Endodermal cell (in vitro differentiated cells): ENCODE measurements around the gene PPIC. TPM values are rescaled to one million over a fixed set of nuclear protein-coding genes. Genes with fewer than 3 reads are reported as not detected.

Experiments used
- DNase-seq: peaks from one replicate; pipeline ENCODE4 v3.0.0-alpha.2; 2017
- H3K27ac ChIP-seq: 2 replicates; pipeline ENCODE4 v1.5.1; 2013; ENCODE audit warnings: mild to moderate bottlenecking, low read depth, low read length, moderate library complexity
- H3K27me3 ChIP-seq: 2 replicates; pipeline ENCODE4 v1.6.1; 2013; ENCODE audit warnings: mild to moderate bottlenecking, low read length, moderate library complexity; ENCODE audit not compliant: insufficient read depth, control insufficient read depth, poor library complexity, severe bottlenecking
- H3K36me3 ChIP-seq: 2 replicates; pipeline ENCODE4 v1.7.0; 2013; ENCODE audit warnings: mild to moderate bottlenecking, low read length, moderate library complexity; ENCODE audit not compliant: control insufficient read depth, insufficient read depth
- H3K4me1 ChIP-seq: one replicate; pipeline ENCODE4 v1.7.0; 2013; ENCODE audit warnings: low read length; ENCODE audit not compliant: control insufficient read depth, insufficient read depth
- H3K4me3 ChIP-seq: 2 replicates; pipeline ENCODE4 v1.5.1; 2013; ENCODE audit warnings: mild to moderate bottlenecking, low read length, moderate library complexity
- H3K9ac ChIP-seq: 2 replicates; pipeline ENCODE4 v1.6.1; 2013; ENCODE audit warnings: mild to moderate bottlenecking, low read length, moderate library complexity; ENCODE audit not compliant: poor library complexity, severe bottlenecking; ENCODE audit errors: extremely low read depth
- H3K9me3 ChIP-seq: 2 replicates; pipeline ENCODE4 v1.6.1; 2013; ENCODE audit warnings: mild to moderate bottlenecking, low read length, moderate library complexity; ENCODE audit not compliant: control insufficient read depth
- H3K27ac Mint-ChIP-seq: 2 replicates; pipeline ENCODE4 v1.8.0; 2020; ENCODE audit warnings: mixed read lengths
- H3K27me3 Mint-ChIP-seq: 2 replicates; pipeline ENCODE4 v1.8.0; 2021; ENCODE audit warnings: mild to moderate bottlenecking, mixed read lengths; ENCODE audit not compliant: insufficient read depth
- H3K36me3 Mint-ChIP-seq: 2 replicates; pipeline ENCODE4 v1.8.0; 2020; ENCODE audit warnings: low read depth, mixed read lengths
- H3K4me1 Mint-ChIP-seq: 2 replicates; pipeline ENCODE4 v1.8.0; 2020; ENCODE audit warnings: mixed read lengths
- H3K4me3 Mint-ChIP-seq: 2 replicates; pipeline ENCODE4 v1.8.0; 2020; ENCODE audit warnings: mild to moderate bottlenecking, moderate library complexity, mixed read lengths
- H3K9me3 Mint-ChIP-seq: 2 replicates; pipeline ENCODE4 v1.8.0; 2020; ENCODE audit warnings: mild to moderate bottlenecking, mixed read lengths
- CTCF ChIP-seq: fragments of 200-600 bp; sonication (generic); conservative IDR thresholded peaks from 2 replicates; pipeline ENCODE4 v1.5.0; 2021; ENCODE audit warnings: antibody characterized with exemption, mild to moderate bottlenecking
- WGBS, 2 experiments: methylation state at CpG; one replicate each; pipeline versions ENCODE4 v1.1.5 to v1.1.7; 2013; ENCODE audit warnings: missing lambda C conversion rate in 2 of 2, mixed read lengths in 1 of 2; ENCODE audit not compliant: insufficient coverage in 1 of 2, insufficient read length in 1 of 2; 5-methylcytosine and 5-hydroxymethylcytosine counted together
- total RNA-seq, 2 donors: library from RNA; stranded (reverse); fragmentation: NEBNext Ultra II Directional in 1 of 2; extraction: Animal tissue kit (Norgen Biotek cat#: 25700) in 1 of 2; gene quantifications; 2 replicates in 1 of 2; 3 replicates in 1 of 2; pipeline ENCODE4 v1.2.1, GENCODE V29; 2021

Gene PPIC
- total RNA-seq, 2 donors from 2014 or later, result 25.7 to 36.4 TPM

- H3K36me3 Mint-ChIP-seq, result no peaks in the 10 kb centered on the region
- H3K9me3 ChIP-seq, result no peaks in the 10 kb centered on the region
- H3K4me1 ChIP-seq, result peaks cover 17% of the 10 kb centered on the region
- H3K27me3 ChIP-seq, result peaks cover 100% of the 10 kb centered on the region
- no peaks in the 10 kb centered on the region for H3K9me3 Mint-ChIP-seq
- no peak for TF ChIP-seq CTCF
- peaks cover 99% of the 10 kb centered on the region for H3K27me3 Mint-ChIP-seq
- WGBS, 2 experiments, result 68 to 73% methylated on average over 7 to 9 of the region's 9 CpGs
- H3K4me1 Mint-ChIP-seq, result peaks cover 17% of the 10 kb centered on the region
- H3K27ac Mint-ChIP-seq, result no peak overlapping the region
- H3K9ac ChIP-seq, result no peak overlapping the region
- no peak overlapping the region for H3K27ac ChIP-seq
- H3K4me3 Mint-ChIP-seq, result no peak overlapping the region
- no peaks in the 10 kb centered on the region for H3K36me3 ChIP-seq
- no peak overlapping the region for H3K4me3 ChIP-seq
- peak; percentile 61 for DNase-seq
Observed at GRCh38 chr5:123084730-123085605, 48.4 kb upstream of the PPIC start.

- Mint-ChIP-seq H3K4me3 (no peak overlapping the region), H3K4me1 (peaks cover 13% of the 10 kb centered on the region), H3K36me3 (no peaks in the 10 kb centered on the region), H3K9me3 (no peaks in the 10 kb centered on the region), H3K27me3 (peaks cover 94% of the 10 kb centered on the region), H3K27ac (no peak overlapping the region)
- WGBS, 2 experiments, result 87% methylated on average over 2 to 3 of the region's 3 CpGs
- H3K27me3 ChIP-seq, result peaks cover 92% of the 10 kb centered on the region
- H3K9ac ChIP-seq, result no peak overlapping the region
- TF ChIP-seq CTCF, result no peak
- no peak overlapping the region for H3K4me3 ChIP-seq
- H3K27ac ChIP-seq, result no peak overlapping the region
- DNase-seq, result no peak
- no peaks in the 10 kb centered on the region for H3K9me3 ChIP-seq
- H3K36me3 ChIP-seq, result no peaks in the 10 kb centered on the region
- H3K4me1 ChIP-seq, result peaks cover 14% of the 10 kb centered on the region
Observed at GRCh38 chr5:123083298-123083697, 46.8 kb upstream of the PPIC start.

GRCh38 chr5:123080215-123080614 lies 43.7 kb upstream of the PPIC start:
- Mint-ChIP-seq H3K9me3 (no peaks in the 10 kb centered on the region), H3K27ac (no peak overlapping the region), H3K4me1 (no peaks in the 10 kb centered on the region), H3K36me3 (no peaks in the 10 kb centered on the region), H3K4me3 (no peak overlapping the region), H3K27me3 (peaks cover 76% of the 10 kb centered on the region)
- Histone ChIP-seq H3K9me3 (no peaks in the 10 kb centered on the region), H3K9ac (no peak overlapping the region), H3K36me3 (no peaks in the 10 kb centered on the region), H3K27me3 (peaks cover 72% of the 10 kb centered on the region), H3K27ac (no peak overlapping the region), H3K4me1 (no peaks in the 10 kb centered on the region), H3K4me3 (no peak overlapping the region)
- 63 to 75% methylated on average over 1 of the region's 1 CpG for WGBS, 2 experiments
- TF ChIP-seq CTCF, result no peak
- DNase-seq, result no peak
